ENCODE data around the gene FAM168A. TPM values are rescaled to one million over a fixed set of nuclear protein-coding genes. Genes with fewer than 3 reads are reported as not detected.

Gene FAM168A
- total RNA-seq, 1 experiment from 2014 or later = 21.1 TPM

DNA sequence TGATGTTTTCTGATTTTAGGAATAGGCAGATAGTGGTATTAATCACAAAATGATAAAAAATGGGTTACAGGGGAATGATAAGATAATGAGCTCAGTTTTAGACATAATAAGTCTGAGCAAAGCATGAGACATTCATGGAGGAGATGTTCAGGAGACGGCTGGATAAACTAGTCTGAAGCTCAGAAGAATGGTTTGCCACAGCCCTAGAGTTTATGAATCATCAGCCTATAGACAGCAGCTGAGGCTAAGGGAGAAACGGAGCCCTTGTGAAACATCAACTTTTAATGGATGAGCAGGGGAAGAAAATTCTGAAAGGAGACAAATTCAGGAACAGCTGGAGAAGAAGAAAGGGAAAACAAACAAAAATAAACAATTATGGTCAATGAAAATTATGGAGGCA lies 134.6 kb downstream of the FAM168A start:
- no peak overlapping the region for H2AFZ ChIP-seq (ENCODE audit: low read length)
- no peak overlapping the region for H2BK20ac ChIP-seq (ENCODE audit: low read depth, low read length, poor library complexity, severe bottlenecking)
- Mint-ChIP-seq H3K4me3 (no peak overlapping the region), H3K36me3 (ENCODE audit: insufficient read depth in 1 of 3, low read depth in 3 of 3) (peaks cover 0 to 4% (median 2%) of the 10 kb centered on the region in 3 experiments; a peak in 2 of 7 replicates), H3K27me3 (ENCODE audit: low read depth) (no peaks in the 10 kb centered on the region; the same call in 1 of the 2 replicates), H3K27ac (no peak overlapping the region), H3K4me1 (peaks cover 0 to 2% of the 10 kb centered on the region in 2 experiments; a peak in 1 of 4 replicates), H3K9me3 (no peaks in the 10 kb centered on the region)
- no peaks in the 10 kb centered on the region for H3K27me3 ChIP-seq (ENCODE audit: insufficient read depth, low read length)
- no peaks in the 10 kb centered on the region for H3K79me1 ChIP-seq (ENCODE audit: insufficient read depth, low read depth, low read length, poor library complexity, severe bottlenecking)
- H3K23me2 ChIP-seq (ENCODE audit: insufficient read length, low read depth, low read length, poor library complexity, severe bottlenecking) = no peaks in the 10 kb centered on the region
- H3T11ph ChIP-seq (ENCODE audit: low read length) = no peak overlapping the region
- H3K56ac ChIP-seq (ENCODE audit: insufficient read length, low read depth, low read length) = no peak overlapping the region
- H3K23ac ChIP-seq (ENCODE audit: insufficient read length, low read depth, low read length) = no peak overlapping the region
- no peaks in the 10 kb centered on the region for H3K79me2 ChIP-seq (ENCODE audit: insufficient read depth, low read length)
- H2BK120ac ChIP-seq (ENCODE audit: low read depth, low read length, poor library complexity, severe bottlenecking) = no peak overlapping the region
- no peak overlapping the region for H3K18ac ChIP-seq (ENCODE audit: insufficient read length, low read depth, low read length)
- no peak for TF ChIP-seq CTCF (conservative IDR thresholded peaks at IDR 0.05)
- WGBS (ENCODE audit: extremely low coverage, insufficient read length, low lambda C conversion rate) = no CpG with 5 or more reads among the region's 2 CpGs
- H2BK15ac ChIP-seq (ENCODE audit: low read depth, low read length) = no peak overlapping the region
- H3K4ac ChIP-seq (ENCODE audit: low read depth, low read length) = no peak overlapping the region
- H3K27ac ChIP-seq (ENCODE audit: insufficient read length, low read depth, low read length) = no peak overlapping the region
- H4K5ac ChIP-seq (ENCODE audit: insufficient read length, low read depth, low read length) = no peak overlapping the region
- no peaks in the 10 kb centered on the region for H3K9me3 ChIP-seq (ENCODE audit: control insufficient read depth, low read depth, low read length)
- H3K4me2 ChIP-seq (ENCODE audit: insufficient read depth, insufficient read length, low read length) = no peak overlapping the region
- no peak overlapping the region for H3K14ac ChIP-seq (ENCODE audit: insufficient read depth, low read length)
- H2BK5ac ChIP-seq (ENCODE audit: insufficient read length, low read length) = no peak overlapping the region
- H3K9ac ChIP-seq (ENCODE audit: extremely low read depth, insufficient read length, low read length) = no peak overlapping the region
- no peaks in the 10 kb centered on the region for H3K4me1 ChIP-seq (ENCODE audit: insufficient read depth, low read length)
- no peak overlapping the region for H2BK12ac ChIP-seq (ENCODE audit: insufficient read length, low read depth, low read length)
- no peaks in the 10 kb centered on the region for H4K20me1 ChIP-seq (ENCODE audit: control insufficient read depth, insufficient read depth, insufficient read length)
- no peak for DNase-seq
- no peak overlapping the region for H4K8ac ChIP-seq (replicated peaks; ENCODE audit: insufficient read length, low read depth, low read length)
- H2AK5ac ChIP-seq (ENCODE audit: insufficient read length, low read length) = no peak overlapping the region
- H4K91ac ChIP-seq (ENCODE audit: insufficient read length, low read depth, low read length) = no peak overlapping the region
